OCI-LY7 (cell line): Measurements from ENCODE around the gene PRKRIP1.
"Not testable (repeated sequence)": the region's sequence is repeated elsewhere in the genome, so short reads cannot be mapped to it uniquely, and the experiment has no call there.

Experiments used
- EZH2phosphoT487 ChIP-seq: fragments of 200-600 bp; sonication (generic); IDR thresholded peaks from 2 replicates; pipeline ENCODE4 v1.6.1; 2018; ENCODE audit warnings: low read depth, borderline replicate concordance, mild to moderate bottlenecking, mixed run types, antibody characterized with exemption, low read length, moderate library complexity, mixed read lengths
- TF ChIP-seq, protein P1 (sequence below): fragments of 200-600 bp; sonication (generic); conservative IDR thresholded peaks from 2 replicates; pipeline ENCODE4 v1.5.1; 2014; ENCODE audit warnings: mild to moderate bottlenecking, antibody characterized with exemption, low read length, moderate library complexity, mixed read lengths

DNA sequence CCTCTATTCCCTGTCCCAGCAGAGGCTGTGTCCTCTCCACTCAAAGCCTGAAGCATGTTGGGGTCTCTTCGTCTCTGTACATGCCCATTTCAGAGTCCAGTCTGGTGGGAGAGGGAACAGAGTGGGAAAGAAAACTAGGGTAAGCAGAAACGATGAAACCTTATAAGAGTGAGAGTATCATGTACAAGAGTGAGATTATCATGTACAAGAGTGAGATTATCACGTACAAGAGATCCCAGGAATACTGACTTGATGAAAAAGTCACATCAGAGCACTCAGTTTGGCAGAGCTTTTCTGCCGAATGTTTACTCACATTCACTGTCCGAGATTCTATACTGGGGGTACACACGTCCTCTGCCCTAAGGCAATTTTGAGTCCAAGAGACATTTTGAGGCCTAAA lies 39.8 kb upstream of the PRKRIP1 start, which contains the start of gene SPDYE6:
- TF ChIP-seq, protein P1, sequence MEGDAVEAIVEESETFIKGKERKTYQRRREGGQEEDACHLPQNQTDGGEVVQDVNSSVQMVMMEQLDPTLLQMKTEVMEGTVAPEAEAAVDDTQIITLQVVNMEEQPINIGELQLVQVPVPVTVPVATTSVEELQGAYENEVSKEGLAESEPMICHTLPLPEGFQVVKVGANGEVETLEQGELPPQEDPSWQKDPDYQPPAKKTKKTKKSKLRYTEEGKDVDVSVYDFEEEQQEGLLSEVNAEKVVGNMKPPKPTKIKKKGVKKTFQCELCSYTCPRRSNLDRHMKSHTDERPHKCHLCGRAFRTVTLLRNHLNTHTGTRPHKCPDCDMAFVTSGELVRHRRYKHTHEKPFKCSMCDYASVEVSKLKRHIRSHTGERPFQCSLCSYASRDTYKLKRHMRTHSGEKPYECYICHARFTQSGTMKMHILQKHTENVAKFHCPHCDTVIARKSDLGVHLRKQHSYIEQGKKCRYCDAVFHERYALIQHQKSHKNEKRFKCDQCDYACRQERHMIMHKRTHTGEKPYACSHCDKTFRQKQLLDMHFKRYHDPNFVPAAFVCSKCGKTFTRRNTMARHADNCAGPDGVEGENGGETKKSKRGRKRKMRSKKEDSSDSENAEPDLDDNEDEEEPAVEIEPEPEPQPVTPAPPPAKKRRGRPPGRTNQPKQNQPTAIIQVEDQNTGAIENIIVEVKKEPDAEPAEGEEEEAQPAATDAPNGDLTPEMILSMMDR = not testable (repeated sequence)
- TF ChIP-seq EZH2phosphoT487 = not testable (repeated sequence)
